ENCODE measurements around the gene IKBKE. TPM values are rescaled to one million over a fixed set of nuclear protein-coding genes. Genes with fewer than 3 reads are reported as not detected.

The IKBKE gene
- polyA plus RNA-seq, 12 donors, result 2.0 to 11.0 (median 3.2) TPM; not detected in 1

DNA sequence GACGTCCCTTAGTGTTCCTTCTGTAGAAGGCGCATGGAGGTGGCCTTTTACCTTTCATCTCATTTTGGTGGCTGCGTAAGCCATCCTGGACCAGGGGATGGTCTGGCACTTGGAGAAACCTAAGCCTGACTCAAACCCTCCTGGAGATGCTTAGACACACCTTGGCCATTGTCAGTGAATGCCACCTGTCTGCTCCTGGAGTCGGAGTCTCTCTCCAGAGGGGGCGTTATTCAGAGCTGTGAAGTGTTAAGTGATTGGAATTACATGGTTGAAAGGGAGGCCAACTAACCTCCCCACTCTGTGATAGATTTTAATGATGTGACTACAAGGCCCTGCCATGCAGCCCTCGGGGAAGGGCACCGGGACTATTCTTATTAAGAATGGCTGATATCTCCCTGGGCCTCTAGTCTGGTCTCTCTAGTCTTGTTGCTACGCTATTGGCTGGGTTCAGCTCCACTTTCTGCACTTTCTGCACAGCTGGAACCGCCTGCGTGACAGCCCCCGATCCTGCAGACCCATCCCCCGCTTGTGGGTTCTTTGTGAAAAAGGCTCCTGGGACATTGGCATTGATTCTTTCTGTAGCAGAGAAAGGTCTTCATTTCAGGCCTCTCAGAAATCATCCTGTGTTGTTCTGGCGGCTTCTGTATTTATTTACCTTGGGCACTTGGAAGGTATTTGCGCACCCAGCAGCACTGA, 41.2 kb downstream of the IKBKE start:
- no peak for DNase-seq

DNA sequence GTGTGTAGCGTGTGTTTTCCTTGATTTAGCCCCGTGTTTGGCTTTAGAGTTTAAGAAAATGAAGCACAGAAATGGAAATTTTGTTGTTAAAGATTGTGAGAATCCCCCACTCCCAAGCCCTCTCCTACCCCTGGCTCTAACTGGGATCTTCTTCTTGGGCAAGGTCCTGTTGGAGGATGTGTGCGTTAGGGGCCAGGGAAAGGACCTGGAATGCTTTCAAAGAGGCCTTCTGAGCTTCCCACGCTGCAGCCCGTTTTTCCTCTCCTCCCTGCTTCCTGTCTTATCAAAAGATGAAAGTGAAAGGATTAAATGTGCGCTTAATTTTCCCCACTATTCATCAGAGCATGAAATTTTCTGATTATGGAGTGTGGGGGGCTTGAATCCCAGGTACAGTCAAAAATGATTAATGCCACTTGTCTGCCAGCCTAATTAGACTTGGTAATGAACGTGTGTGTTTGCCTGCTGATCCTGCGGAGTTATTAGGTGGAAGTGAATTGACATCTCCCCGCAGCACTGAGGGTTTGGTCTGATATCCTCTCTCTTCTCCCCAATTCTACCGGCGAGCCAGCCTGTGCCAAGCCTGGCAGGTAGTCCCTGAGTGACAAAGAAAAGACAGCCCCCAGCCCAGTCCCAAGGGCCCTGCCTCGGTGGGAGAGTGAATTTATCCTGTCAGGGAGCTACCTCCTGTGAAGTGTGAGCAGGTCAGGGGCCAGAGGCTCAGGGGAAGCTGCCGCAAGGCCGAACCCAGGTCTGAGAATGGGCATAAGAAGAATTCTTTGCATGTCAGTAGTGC, 42.0 kb downstream of the IKBKE start:
- DNase-seq, result no peak

DNA sequence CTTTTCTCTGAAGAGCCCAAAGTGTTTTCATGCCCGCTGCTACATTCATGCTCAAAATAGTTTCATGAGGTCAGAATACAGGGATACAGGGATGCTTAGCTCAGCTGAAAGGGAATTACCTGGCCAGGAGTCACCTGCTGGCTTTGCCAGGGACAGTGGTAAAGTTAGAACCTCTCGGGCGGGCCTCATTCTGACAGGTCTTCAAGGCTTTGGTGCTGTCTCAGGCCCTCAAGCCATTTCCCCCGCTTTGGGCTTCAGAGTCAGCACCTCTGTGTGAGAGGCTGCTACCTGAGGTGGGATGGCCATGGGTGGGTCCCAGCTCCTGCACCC, 42.5 kb downstream of the IKBKE start:
- no peak for DNase-seq

- peak; percentile 92 for DNase-seq
These were observed 43.2 kb downstream of the IKBKE start for GRCh38 chr1:206513312-206514111.

GRCh38 chr1:206514813-206515387, 44.6 kb downstream of the IKBKE start:
- DNase-seq, result no peak

GRCh38 chr1:206516728-206516990, 46.4 kb downstream of the IKBKE start:
- no peak for DNase-seq

GRCh38 chr1:206517784-206518183, 47.5 kb downstream of the IKBKE start:
- DNase-seq, result no peak

GRCh38 chr1:206518206-206518605, 47.9 kb downstream of the IKBKE start:
- no peak for DNase-seq

- no peak for DNase-seq
These were observed 48.5 kb downstream of the IKBKE start for GRCh38 chr1:206518743-206519142.

GRCh38 chr1:206521127-206521526, 50.9 kb downstream of the IKBKE start:
- DNase-seq, result no peak

- DNase-seq, result no peak
These were observed 51.6 kb downstream of the IKBKE start for GRCh38 chr1:206521694-206522402.

GRCh38 chr1:206524739-206525364, 54.6 kb downstream of the IKBKE start:
- DNase-seq, result no peak

DNA sequence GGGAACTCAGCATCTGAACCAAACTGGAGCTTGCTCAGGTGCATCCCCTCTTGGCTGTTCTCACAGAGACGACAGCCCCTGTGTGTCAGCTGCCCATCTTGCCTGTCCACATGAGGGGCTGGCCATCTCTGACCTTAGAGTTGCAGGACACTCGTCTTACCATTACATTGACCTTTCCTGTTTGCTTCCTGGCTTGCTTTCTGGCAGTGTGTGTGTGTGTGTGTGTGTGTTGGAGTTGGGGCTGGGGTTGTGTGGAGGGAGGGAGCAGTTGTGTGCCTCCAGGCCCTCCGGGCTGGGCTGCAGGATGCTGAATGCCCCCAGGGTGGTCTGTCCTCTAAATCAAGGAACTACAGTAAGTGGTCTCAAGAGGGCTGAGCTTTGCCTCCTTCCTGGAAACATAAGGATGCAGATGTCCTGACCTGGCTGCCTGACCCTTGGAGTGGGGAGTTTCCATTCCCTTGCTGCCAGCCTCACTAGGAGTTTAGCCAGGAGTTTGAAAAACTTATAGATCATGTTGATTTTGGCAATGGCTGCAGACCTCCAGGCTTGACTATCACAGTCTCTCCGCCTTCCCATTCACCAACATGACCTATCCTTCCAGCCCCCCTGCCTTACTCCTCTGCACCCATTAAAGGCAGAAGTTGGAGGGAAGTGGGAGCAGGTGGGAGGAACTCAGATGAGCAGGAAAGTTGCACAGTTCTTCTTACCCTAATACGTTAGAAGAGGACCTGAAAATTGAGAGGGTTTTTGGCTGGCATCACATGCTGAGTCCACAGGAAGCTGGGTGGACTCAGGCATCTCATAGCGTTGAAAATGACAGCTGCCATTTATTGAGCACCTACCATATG, 56.0 kb downstream of the IKBKE start:
- DNase-seq, result no peak

- no peak for DNase-seq
These were observed 59.1 kb downstream of the IKBKE start for GRCh38 chr1:206529425-206529824.

GRCh38 chr1:206532368-206532767, 62.1 kb downstream of the IKBKE start:
- no peak for DNase-seq

DNA sequence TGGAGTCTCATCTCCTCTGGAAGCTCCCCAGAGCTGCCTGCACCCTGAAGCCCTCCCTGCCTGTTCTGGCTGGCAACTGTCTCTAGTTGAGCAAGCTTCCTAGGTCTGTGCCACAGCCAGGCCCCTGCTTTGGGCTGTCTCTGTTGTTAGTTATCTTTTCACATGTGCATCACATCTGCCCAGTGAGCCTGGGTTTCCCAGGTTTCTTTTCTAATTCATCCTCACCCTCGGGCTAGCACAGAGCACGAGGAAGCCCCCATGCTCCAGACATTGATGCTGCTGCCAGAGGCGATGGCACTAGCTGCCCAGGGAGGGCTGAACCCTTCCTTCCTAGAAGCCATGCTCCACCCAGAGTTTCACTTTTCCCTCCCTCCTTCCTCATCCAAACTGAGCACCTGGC, 64.3 kb downstream of the IKBKE start:
- DNase-seq, result no peak

DNA sequence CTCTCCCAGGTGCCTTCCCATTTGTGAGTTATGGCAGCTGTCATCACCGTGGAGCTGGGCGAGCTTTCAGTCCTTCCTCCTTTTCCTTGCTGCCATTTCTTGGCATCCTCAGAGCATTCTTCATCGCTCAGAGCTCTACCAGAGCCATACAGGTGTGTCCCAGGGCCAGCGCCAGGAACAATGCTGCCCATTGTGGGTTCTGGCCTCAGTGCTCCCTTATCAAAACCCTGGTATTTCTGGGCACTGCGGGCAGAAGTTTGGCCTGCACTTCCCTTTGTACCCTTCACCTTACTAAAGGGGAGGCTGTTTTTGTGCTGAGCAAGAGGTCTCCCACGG, 65.5 kb downstream of the IKBKE start:
- DNase-seq, result no peak

GRCh38 chr1:206537141-206537540, 66.9 kb downstream of the IKBKE start:
- no peak for DNase-seq

DNA sequence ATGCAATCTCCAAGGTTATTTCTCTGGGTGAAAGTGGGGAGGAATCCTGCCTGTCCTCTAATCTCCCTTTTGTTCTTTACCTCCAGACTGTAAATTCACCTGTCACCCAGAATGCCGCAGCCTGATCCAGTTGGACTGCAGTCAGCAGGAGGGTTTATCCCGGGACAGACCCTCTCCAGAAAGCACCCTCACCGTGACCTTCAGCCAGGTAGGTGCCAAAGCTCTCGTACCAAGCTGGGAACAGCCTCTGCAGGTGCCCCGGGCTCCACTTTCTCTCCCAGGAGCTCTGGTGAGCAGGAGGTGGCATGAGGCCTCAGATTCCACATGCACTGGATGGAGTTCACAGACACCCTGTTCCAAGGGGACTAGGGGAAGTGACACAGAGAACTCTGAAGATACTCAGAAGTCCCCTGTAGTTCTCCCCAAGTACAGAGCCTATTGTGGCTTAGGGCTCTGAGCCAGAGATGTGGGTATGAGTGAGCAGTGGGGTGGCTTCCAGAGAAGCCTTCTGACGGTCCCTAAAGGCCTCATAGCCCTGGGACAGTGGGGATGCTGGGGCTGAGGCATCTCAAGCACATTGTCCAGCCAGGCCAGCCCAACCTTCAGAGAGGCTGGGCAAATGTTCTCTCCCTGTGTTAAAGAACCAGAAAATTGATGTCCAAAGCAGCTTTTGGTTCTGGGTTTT, 68.0 kb downstream of the IKBKE start:
- DNase-seq, result no peak

Measured in muscle of arm (tissue), 12 donors.